GM13977 (cell line): ENCODE data around the gene DPYSL4.

ENCODE experiments used
- DNase-seq: peaks from one replicate; pipeline ENCODE4 v3.0.0; 2012; ENCODE audit warnings: low spot score
- in situ Hi-C: fragments of 300-500 bp; cut with MboI; formaldehyde crosslinking; loops from one replicate; pipeline ENCODE4 v1.12.0; 2022; ENCODE audit warnings: low sequenced_read_pairs, low pct_unique_long_range_greater_than_20kb, mixed read lengths, inconsistent platforms; ENCODE audit not compliant: unreplicated experiment
- TF ChIP-seq, protein P1 (sequence below): IDR thresholded peaks from 2 replicates; pipeline ENCODE4 v1.5.1; 2012; ENCODE audit warnings: mild to moderate bottlenecking, control low read depth; ENCODE audit not compliant: insufficient read depth; ENCODE audit errors: extremely low read depth, missing control alignments

DPYSL4 gene

GRCh38 chr10:132189810-132190422 lies 3.2 kb downstream of the DPYSL4 start:
- TF ChIP-seq, protein P1, sequence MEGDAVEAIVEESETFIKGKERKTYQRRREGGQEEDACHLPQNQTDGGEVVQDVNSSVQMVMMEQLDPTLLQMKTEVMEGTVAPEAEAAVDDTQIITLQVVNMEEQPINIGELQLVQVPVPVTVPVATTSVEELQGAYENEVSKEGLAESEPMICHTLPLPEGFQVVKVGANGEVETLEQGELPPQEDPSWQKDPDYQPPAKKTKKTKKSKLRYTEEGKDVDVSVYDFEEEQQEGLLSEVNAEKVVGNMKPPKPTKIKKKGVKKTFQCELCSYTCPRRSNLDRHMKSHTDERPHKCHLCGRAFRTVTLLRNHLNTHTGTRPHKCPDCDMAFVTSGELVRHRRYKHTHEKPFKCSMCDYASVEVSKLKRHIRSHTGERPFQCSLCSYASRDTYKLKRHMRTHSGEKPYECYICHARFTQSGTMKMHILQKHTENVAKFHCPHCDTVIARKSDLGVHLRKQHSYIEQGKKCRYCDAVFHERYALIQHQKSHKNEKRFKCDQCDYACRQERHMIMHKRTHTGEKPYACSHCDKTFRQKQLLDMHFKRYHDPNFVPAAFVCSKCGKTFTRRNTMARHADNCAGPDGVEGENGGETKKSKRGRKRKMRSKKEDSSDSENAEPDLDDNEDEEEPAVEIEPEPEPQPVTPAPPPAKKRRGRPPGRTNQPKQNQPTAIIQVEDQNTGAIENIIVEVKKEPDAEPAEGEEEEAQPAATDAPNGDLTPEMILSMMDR, result no peak
- DNase-seq, result no peak
- in situ Hi-C loops, result no loop called here

GRCh38 chr10:132192076-132192975 lies 5.6 kb downstream of the DPYSL4 start:
- TF ChIP-seq, protein P1, result no peak
- no peak for DNase-seq
- in situ Hi-C loops, result no loop called here

GRCh38 chr10:132192991-132193665 lies 6.4 kb downstream of the DPYSL4 start:
- TF ChIP-seq, protein P1, result no peak
- no peak for DNase-seq
- in situ Hi-C loops, result no loop called here

- no peak for DNase-seq
- TF ChIP-seq, protein P1, result no peak
- in situ Hi-C loops, result no loop called here
These were observed 7.3 kb downstream of the DPYSL4 start for GRCh38 chr10:132193907-132194552.

- in situ Hi-C loops, result no loop called here
- TF ChIP-seq, protein P1, result no peak
- DNase-seq, result no peak
These were observed 8.0 kb downstream of the DPYSL4 start for GRCh38 chr10:132194726-132195125.

DNA sequence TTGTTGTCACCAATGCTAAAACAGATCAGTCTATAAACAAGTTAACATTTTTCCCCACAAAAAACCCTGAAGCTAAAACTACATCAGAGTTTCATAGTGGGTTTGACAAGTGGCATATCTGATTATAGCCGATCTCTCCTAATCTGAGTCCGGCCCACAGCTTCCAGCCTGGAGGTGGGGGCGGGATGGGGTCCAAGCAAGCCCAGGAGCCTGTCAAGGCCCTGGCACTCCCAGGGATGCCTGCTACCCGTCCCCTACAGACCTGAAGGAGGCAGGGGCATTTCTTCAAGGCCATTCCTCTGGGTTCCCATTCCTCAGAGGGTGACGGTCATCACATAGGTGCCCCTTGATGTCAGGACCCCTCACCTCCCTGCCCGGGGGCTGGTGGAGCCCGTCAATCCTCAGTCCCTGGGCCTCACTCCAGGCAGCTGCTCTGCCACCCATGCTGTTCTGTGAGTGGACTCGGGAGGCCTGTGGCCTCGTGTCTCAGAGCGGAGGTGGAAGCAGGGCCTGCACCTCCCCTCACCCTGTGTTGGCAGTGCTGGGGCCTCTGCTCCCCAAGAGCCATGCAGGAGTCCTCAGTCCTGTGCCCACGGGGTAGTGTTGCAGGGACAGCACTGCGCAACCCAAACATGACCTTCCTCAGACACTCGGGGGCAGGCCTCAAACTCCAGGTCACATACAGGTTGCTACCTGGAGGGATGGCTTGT lies 8.8 kb downstream of the DPYSL4 start:
- TF ChIP-seq, protein P1, result no peak
- in situ Hi-C loops, result no loop called here
- DNase-seq, result no peak
